ENCODE results near the gene SWAP70. TPM values are rescaled to one million over a fixed set of nuclear protein-coding genes. Genes with fewer than 3 reads are reported as not detected.

The SWAP70 gene
- total and polyA plus RNA-seq, 2 of the 8 experiments (the other 6 are each of a cell fraction or from before 2014, with no cell fraction given) = 14.8 to 37.5 TPM

DNA sequence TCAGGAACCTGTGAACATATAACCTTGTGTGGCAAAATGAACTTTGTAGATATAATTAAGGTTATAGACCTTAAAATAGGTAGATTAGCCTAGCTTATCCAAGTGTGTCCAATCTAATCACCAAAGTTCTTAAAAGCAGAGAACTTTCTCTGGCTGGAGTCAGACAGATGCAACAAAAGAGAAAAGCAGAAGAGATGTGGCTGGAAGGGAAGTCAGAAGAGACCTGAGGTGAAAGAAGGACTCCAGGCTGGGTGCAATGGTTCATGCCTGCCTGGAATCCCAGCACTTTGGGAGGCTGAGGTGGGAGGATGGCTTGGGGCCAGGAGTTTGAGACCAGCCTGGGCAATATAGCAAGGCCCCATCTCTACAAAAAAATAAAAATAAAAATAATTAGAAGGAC, 39.4 kb upstream of the SWAP70 start:
- Histone ChIP-seq H4K20me1 (replicated peaks in 1 of 2; ENCODE audit: control insufficient read depth in 1 of 2, insufficient read depth in 2 of 2, low read length in 2 of 2) (no peaks in the 10 kb centered on the region), H3K79me2 (ENCODE audit: control insufficient read depth in 1 of 2, insufficient read depth in 2 of 2, low read length in 2 of 2) (no peaks in the 10 kb centered on the region), H2BK15ac (ENCODE audit: low read length) (no peak overlapping the region), H3K9me3 (ENCODE audit: insufficient read depth in 2 of 2, low read depth in 1 of 2, low read length in 1 of 2) (no peaks in the 10 kb centered on the region; a peak in 1 of 4 replicates), H4K5ac (ENCODE audit: insufficient read length, low read depth, low read length) (no peak overlapping the region), H2BK5ac (ENCODE audit: low read depth, low read length) (no peak overlapping the region), H2AFZ (ENCODE audit: low read length) (no peak overlapping the region), H3K14ac (ENCODE audit: insufficient read length) (no peak overlapping the region), H3K18ac (ENCODE audit: extremely low read depth, low read length) (no peak overlapping the region), H3K56ac (replicated peaks; ENCODE audit: insufficient read length, low read depth, low read length) (no peak overlapping the region), H3K9ac (replicated peaks in 1 of 4; ENCODE audit: extremely low read depth in 1 of 4, low read depth in 3 of 4, low read length in 3 of 4) (no peak overlapping the region), H2BK12ac (ENCODE audit: low read depth, low read length) (no peak overlapping the region), H3K36me3 (ENCODE audit: control insufficient read depth in 2 of 4, insufficient read depth in 4 of 4, low read length in 3 of 4) (no peaks in the 10 kb centered on the region), H4K8ac (ENCODE audit: extremely low read depth, insufficient read depth, low read length) (no peak overlapping the region), H3K4ac (replicated peaks; ENCODE audit: insufficient read length, low read depth, low read length) (no peak overlapping the region), H3K79me1 (ENCODE audit: low read depth, low read length) (no peaks in the 10 kb centered on the region), H3K4me2 (ENCODE audit: insufficient read depth in 1 of 2, low read depth in 2 of 2, low read length in 2 of 2) (no peak overlapping the region), H2AK5ac (ENCODE audit: low read depth, low read length) (no peak overlapping the region), H3K27ac (ENCODE audit: low read depth, low read length) (no peak overlapping the region), H3K4me1 (replicated peaks in 1 of 4; ENCODE audit: control insufficient read depth in 3 of 4, insufficient read depth in 4 of 4, low read length in 3 of 4) (peaks cover 4 to 26% (median 18%) of the 10 kb centered on the region in 4 experiments), H3K27me3 (replicated peaks in 1 of 4; ENCODE audit: control insufficient read depth in 3 of 4, extremely low read depth in 1 of 4, insufficient read depth in 3 of 4, low read length in 3 of 4) (no peaks in the 10 kb centered on the region), H3K23me2 (ENCODE audit: low read depth, low read length) (no peaks in the 10 kb centered on the region; the same call in 1 of the 2 replicates), H4K91ac (replicated peaks; ENCODE audit: insufficient read length, low read length) (no peak overlapping the region), H2BK120ac (replicated peaks; ENCODE audit: low read depth, low read length) (no peak overlapping the region), H3K4me3 (ENCODE audit: extremely low read depth in 1 of 4, insufficient read depth in 2 of 4, low read depth in 3 of 4, low read length in 4 of 4) (no peak overlapping the region), H2BK20ac (ENCODE audit: low read length) (no peak overlapping the region), H3K23ac (ENCODE audit: insufficient read length) (no peak overlapping the region)
- no peak for TF ChIP-seq RNF2 (IDR thresholded peaks at IDR 0.05; ENCODE audit: borderline replicate concordance, low read depth, low read length, missing control alignments, poor library complexity, severe bottlenecking)
- TF ChIP-seq SUZ12 (IDR thresholded peaks at IDR 0.05; ENCODE audit: low read length) = no peak
- no peak for TF ChIP-seq KDM4A (IDR thresholded peaks at IDR 0.05; ENCODE audit: low read depth, low read length, severe bottlenecking)
- TF ChIP-seq SIRT6 (IDR thresholded peaks at IDR 0.05; ENCODE audit: low read length) = no peak
- no peak for TF ChIP-seq SIN3A (conservative IDR thresholded peaks at IDR 0.05 in 1 of 2, IDR thresholded peaks at IDR 0.05 in 1 of 2; ENCODE audit: low read depth in 1 of 2, low read length in 2 of 2)
- no peak for TF ChIP-seq RAD21 (IDR thresholded peaks at IDR 0.05 in 1 of 2, conservative IDR thresholded peaks at IDR 0.05 in 1 of 2; ENCODE audit: low read depth in 2 of 2, low read length in 2 of 2)
- no peak for TF ChIP-seq CBX8 (IDR thresholded peaks at IDR 0.05; ENCODE audit: borderline replicate concordance, low read depth, low read length)
- no peak for DNase-seq (ENCODE audit: low read depth in 1 of 2, low spot score in 2 of 2)
- CTCF ChIA-PET (ENCODE audit: partially characterized antibody) = interaction anchor here (0.6 to 2.4 kb wide), 7 partner anchors 11 to 393 kb away, joined by 3 to 13 read pairs (median 3); no protein-coding TSS in a partner anchor
- POLR2A ChIA-PET (ENCODE audit: partially characterized antibody) = interaction anchor here (0.5 to 1.3 kb wide), 4 partner anchors 10 to 680 kb away, joined by 3 to 5 read pairs (median 4); partner anchors contain the start of gene ADM
- FAIRE-seq = no peak
